ENCODE measurements around the gene SAT1.

SAT1 gene

DNA sequence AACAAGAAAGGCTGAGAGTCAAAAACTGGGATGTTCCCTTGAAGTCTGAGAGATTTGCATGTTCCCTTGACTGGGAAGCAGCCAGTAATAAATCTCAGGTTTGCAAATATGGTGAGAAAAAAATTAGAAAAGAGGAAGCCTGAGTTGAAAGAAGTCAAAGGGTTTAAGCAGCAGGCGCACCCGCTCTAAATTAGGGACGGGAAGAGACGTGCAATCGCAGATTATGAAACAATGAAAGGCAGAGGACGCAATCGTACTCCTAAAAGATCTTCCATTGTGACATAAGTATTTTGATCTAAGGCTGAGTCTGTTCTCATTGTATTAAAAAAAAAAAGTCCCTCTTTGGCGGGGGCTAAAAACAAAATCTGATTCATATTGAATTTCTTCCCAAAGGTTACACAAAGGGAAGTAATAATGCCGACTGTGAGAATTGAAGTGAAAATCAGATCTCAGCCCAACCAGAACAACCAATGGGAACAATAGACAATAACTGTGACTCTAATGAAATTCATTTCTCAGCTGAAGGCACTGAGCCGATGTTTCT is 28.2 kb downstream of the SAT1 start:
- TF ChIP-seq, protein P1, sequence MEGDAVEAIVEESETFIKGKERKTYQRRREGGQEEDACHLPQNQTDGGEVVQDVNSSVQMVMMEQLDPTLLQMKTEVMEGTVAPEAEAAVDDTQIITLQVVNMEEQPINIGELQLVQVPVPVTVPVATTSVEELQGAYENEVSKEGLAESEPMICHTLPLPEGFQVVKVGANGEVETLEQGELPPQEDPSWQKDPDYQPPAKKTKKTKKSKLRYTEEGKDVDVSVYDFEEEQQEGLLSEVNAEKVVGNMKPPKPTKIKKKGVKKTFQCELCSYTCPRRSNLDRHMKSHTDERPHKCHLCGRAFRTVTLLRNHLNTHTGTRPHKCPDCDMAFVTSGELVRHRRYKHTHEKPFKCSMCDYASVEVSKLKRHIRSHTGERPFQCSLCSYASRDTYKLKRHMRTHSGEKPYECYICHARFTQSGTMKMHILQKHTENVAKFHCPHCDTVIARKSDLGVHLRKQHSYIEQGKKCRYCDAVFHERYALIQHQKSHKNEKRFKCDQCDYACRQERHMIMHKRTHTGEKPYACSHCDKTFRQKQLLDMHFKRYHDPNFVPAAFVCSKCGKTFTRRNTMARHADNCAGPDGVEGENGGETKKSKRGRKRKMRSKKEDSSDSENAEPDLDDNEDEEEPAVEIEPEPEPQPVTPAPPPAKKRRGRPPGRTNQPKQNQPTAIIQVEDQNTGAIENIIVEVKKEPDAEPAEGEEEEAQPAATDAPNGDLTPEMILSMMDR (IDR thresholded peaks at IDR 0.05; ENCODE audit: low read depth, low read length), result no peak
- H3K4me3 ChIP-seq (ENCODE audit: low read depth, low read length), result no peak overlapping the region

DNA sequence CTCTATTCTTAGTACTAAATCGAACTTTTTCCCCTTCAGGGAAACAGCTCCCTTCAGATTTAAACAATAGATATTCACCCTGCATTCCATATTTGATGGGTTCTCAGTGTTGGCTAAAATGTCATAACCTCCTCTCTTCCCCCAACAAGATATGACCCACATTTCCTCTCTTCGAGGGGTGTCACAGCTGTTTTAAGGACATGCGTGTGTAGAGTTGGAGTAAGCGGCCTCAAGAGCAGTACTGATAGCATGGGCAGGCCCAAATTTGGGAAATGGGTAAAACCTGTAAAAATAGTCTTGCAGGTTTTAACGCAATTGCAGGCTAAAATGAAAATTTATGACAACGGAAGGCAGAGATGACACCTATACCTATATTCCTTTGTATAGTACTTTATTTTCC is 28.7 kb downstream of the SAT1 start:
- H3K4me3 ChIP-seq (ENCODE audit: low read depth, low read length), result no peak overlapping the region
- TF ChIP-seq, protein P1 (IDR thresholded peaks at IDR 0.05; ENCODE audit: low read depth, low read length), result no peak

DNA sequence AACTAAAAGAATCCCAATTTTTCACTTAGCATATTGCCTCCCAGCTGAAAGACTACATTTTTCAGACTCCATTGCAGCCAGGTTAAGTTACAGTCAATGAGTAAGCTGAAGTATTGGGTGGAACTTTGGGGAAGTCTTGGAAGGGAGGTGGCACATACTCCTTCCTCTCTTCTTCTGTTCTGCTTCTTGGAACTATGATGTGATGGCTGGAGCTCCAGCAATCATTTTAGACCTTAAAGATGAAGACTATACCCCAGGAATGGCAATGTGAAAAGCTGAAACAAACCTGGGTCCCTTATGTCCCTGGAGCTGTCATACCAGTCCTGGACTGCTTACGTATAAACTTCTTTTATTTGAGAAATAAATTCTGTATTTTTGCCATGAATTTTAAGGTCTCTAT is 30.8 kb downstream of the SAT1 start:
- H3K4me3 ChIP-seq (ENCODE audit: low read depth, low read length), result no peak overlapping the region
- TF ChIP-seq, protein P1 (IDR thresholded peaks at IDR 0.05; ENCODE audit: low read depth, low read length), result no peak

DNA sequence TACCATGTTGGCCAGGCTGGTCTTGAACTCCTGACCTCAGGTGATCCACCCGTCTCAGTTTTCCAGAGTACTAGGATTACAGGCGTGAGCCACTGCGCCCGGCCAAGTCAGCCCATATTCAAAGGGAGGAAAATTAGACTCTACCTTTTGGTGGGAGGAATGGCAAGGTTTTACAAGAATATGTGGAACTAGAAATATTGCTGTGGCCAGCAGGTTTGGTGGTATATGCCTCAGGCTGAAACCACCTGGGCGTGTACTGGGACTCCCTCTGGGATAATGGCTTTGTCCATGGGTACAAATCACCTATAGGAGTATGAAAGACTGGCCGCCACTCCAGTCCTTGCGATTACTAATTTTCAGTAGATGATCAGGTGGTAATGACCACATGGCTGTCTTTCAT is 32.4 kb downstream of the SAT1 start:
- TF ChIP-seq, protein P1 (IDR thresholded peaks at IDR 0.05; ENCODE audit: low read depth, low read length), result no peak

DNA sequence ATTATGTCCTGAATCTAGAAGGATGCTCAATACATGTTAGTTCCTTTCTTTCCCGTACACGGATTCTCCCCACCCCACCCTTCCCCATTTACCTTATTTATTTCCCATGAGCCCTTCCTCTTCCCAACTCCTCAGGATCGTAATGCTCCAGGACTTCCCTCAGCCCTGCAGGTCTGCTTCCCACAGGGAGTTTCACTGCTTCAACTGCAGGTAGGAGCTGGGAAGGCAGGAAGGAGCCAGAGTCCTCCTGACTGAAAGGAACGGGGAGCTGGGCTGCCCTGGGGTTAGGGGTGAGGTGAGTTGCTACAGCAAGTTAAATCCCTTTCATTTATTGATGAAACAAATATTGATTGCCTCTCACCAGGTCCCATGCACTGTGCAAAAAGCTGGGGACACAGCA is 33.2 kb downstream of the SAT1 start:
- TF ChIP-seq, protein P1 (IDR thresholded peaks at IDR 0.05; ENCODE audit: low read depth, low read length), result no peak
- H3K4me3 ChIP-seq (ENCODE audit: low read depth, low read length), result no peak overlapping the region

More for the DNA sequence above, 32.4 kb downstream of the SAT1 start:
- no peak overlapping the region for H3K4me3 ChIP-seq (ENCODE audit: low read depth, low read length)

DNA sequence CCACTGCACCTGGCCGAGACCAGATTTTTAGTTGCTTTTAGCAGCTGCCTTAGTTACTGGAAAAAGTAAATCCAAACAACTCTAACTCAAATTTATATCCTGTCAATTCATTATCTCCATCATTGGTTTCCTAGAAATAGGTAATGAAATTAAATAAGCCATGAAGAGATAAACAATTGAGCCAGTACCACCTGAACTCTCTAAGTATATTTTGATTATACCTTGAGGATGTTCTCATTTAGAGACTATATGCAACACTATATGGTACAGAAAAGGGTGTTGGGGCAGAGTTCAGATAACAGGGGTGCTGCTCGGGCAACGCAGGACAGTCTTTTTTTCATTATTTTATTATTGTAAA is 35.0 kb downstream of the SAT1 start:
- TF ChIP-seq, protein P1 (IDR thresholded peaks at IDR 0.05; ENCODE audit: low read depth, low read length), result no peak
- no peak overlapping the region for H3K4me3 ChIP-seq (ENCODE audit: low read depth, low read length)

DNA sequence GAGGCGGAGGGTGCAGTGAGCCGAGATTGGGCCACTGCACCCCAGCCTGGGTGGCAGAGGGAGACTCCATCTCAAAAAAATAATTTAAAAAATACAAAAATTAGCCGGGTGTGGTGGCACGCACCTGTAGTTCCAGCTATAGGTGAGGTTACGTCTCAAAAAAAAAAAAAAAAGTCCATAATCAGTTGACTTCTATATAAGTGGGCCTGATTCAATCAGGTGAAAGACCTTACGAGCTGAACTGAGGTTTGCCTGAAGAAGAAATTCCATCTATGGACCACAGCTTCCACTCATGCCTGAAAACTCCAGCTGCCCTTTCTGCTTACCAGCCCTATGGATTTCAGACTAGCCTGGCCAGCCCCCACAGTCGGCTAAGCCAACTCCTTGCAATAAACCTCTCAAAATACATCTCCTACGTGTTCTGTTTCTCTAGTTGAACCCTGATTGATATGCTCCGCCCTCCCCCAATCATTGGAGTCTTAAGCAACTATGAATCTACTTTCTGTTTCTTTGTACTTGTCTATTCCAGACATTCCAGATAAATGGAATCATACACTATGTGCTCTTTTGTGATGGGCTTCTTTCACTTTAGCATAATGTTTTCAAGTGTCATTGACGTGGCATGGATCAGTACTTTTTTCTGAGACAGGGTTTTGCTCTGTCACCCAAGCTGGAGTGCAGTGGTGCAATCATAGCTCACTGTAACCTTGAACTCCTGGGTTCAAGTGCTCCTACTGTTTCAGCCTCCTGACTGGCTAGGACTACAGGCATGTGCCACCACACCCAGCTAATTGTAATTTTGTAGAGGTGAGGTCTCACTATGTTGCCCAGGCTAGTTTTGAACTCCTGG is 36.6 kb downstream of the SAT1 start:
- TF ChIP-seq, protein P1 (IDR thresholded peaks at IDR 0.05; ENCODE audit: low read depth, low read length), result no peak
- H3K4me3 ChIP-seq (ENCODE audit: low read depth, low read length), result no peak overlapping the region

Measured in WI38 (cell line).